Hematopoietic multipotent progenitor cell treated with erythropoietin and hydrocortisone succinate and interleukin-3 and kit ligand, for 17 days (in vitro differentiated cells): Measurements from ENCODE around the gene ABCC4.

Experiments
- DNase-seq: peaks from one replicate; pipeline ENCODE4 v3.0.0-alpha.2; 2015; ENCODE audit warnings: low spot score

ABCC4 gene

GRCh38 chr13:95301183-95301967 lies at the start of gene ABCC4:
Gene ABCC4 (minus strand): TSS chr13:95301451. CDS start chr13:95301314, 137 bp downstream.
- DNase-seq: peak; percentile 81

DNA sequence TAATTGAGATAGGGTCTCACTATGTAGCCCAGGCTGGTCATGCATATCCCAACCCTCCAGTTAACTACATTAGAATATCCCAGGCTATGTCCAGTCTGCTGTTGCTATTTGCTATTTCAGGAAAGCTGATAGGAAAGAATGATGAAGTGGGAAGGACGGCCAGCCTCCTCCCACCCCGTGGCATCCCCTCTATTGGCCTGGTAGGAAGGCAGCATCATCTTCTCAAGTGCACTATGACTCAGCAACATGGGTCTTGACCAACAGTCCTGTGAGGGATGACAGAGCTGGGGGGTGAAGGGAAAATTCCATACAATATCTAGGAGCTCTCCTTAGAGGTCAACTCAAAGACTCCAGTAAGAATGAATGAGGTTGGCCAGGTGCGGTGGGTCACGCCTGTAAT lies 48.0 kb upstream of the ABCC4 start:
- no peak for DNase-seq

GRCh38 chr13:95343944-95344343 lies 42.7 kb upstream of the ABCC4 start:
- no peak for DNase-seq

DNA sequence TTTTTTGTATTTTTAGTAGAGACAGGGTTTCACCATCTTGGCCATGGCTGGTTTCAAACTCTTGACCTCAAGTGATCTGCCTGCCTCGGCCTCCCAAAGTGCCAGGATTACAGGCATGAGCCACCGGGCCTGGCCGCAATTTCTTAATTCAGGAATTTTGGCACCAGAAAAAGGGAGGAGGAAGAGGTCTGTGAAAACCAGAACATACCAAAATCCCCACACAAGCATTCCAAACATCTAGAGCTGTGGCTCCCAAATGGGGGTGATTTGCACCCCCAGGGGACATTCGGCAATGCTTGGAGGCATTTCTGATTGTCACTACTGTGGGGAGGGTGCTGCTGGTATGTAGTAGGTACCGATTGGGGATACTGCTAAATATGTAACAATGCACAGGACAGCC lies 40.2 kb upstream of the ABCC4 start:
- DNase-seq: no peak

GRCh38 chr13:95338905-95339304 lies 37.7 kb upstream of the ABCC4 start:
- DNase-seq: no peak

- DNase-seq: no peak
Observed at GRCh38 chr13:95337597-95337996, 36.3 kb upstream of the ABCC4 start.

DNA sequence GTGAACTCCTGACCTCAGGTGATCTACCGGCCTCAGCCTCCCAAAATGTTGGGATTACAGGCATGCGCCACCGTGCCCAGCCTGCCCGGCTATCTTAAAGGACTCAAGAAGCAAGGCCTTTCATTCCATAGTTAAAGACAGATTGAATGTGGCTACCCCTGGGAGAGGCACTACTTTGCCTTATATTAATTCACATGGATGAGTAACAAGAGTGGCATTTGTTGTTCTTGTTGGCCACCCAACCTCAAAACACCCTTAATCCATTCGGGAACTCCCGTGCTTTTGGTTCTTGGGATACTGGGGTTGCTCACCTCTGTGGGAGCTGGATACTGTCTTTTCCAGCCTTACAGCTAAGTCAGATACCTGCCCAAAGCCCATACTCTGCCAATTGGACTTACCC lies 34.4 kb upstream of the ABCC4 start:
- no peak for DNase-seq

DNA sequence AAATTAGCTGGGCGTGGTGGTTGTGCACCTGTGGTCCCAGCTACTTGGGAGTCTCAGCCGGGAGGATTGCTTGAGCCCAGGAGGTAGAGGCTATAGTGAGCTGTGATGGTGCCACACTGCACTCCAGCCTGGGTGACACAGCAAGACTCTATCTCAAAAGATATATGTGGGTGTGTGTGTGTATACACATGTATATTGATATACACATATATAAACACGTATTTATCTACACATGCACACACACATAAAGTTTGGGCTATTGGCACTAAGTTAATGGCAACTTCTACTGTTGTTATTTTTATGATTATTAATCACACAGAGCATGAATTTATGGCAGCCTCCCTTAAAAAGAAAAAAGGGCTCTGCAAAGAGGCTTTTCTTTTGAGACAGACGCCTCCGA lies 27.1 kb upstream of the ABCC4 start:
- peak; percentile 63 for DNase-seq

DNA sequence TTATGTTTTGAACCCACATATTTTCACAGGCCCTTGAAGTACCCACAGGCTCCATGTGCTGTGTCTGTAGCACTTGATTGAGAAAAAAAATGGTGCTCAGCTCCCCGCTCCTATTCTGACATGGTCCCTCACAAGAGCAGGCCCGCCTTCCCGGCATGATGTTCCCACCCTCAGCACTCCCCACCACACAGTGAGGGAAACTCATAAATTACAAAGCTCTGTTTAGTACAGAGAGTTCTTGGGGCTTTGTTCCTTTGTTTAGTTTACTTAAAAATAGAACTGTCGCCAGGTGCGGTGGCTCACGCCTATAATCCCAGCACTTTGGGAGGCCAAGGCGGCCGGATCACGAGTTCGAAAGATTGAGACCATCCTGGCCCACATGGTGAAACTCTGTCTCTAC lies 25.9 kb upstream of the ABCC4 start:
- peak; percentile 4 for DNase-seq

GRCh38 chr13:95326695-95327094 lies 25.4 kb upstream of the ABCC4 start:
- DNase-seq: no peak

GRCh38 chr13:95325485-95325884 lies 24.2 kb upstream of the ABCC4 start:
- DNase-seq: no peak

- DNase-seq: peak; percentile 3
Observed at GRCh38 chr13:95323930-95324662, 22.8 kb upstream of the ABCC4 start.

GRCh38 chr13:95319551-95320274 lies 18.5 kb upstream of the ABCC4 start:
- DNase-seq: no peak

GRCh38 chr13:95317039-95317989 lies 16.1 kb upstream of the ABCC4 start:
- DNase-seq: peak; percentile 81

GRCh38 chr13:95315752-95316151 lies 14.5 kb upstream of the ABCC4 start:
- DNase-seq: peak; percentile 10

GRCh38 chr13:95307507-95307906 lies 6.3 kb upstream of the ABCC4 start:
- DNase-seq: no peak

DNA sequence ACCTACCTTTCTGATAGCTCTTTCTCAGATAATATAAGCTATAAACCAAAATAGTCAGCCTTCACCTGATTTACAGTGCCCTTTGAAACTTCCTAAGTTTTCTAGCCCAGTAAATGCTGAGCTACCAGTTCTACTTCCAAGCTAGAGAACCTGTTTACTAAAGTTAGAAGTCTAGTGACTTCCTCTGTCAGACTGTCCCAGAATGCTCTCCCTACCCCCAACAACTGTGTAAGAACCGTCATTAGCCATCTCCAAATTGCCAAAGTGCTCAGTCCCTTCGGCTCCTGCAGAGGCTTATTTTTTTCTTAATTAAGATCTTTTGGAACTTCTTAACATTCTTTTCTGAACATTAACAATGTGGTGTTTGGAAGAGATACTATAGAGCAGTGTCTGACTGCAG lies 3.2 kb upstream of the ABCC4 start:
- no peak for DNase-seq

DNA sequence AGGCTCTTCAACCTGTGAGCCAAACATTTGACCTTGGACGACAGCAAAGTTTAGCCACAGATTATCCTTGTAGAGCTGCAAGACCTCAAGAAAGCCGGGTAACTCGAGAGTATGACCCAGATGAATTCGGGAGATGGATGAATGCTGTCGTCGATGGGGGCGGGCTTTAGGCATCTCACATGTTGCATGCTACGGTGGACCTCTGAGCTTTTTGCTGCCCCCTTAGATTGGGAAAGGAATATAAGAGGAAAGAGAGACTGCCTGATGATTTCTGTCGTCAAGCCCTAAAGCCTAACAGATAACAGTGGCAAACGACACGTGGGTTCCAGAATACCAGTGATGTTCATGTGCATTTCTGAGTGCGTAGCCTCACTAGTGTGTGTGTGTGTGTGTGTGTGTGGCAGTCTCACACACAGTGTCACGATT lies 730 bp upstream of the ABCC4 start:
- DNase-seq: peak; percentile 76

- DNase-seq: peak; percentile 85
Observed at GRCh38 chr13:95300625-95301182, 547 bp downstream of the ABCC4 start.

DNA sequence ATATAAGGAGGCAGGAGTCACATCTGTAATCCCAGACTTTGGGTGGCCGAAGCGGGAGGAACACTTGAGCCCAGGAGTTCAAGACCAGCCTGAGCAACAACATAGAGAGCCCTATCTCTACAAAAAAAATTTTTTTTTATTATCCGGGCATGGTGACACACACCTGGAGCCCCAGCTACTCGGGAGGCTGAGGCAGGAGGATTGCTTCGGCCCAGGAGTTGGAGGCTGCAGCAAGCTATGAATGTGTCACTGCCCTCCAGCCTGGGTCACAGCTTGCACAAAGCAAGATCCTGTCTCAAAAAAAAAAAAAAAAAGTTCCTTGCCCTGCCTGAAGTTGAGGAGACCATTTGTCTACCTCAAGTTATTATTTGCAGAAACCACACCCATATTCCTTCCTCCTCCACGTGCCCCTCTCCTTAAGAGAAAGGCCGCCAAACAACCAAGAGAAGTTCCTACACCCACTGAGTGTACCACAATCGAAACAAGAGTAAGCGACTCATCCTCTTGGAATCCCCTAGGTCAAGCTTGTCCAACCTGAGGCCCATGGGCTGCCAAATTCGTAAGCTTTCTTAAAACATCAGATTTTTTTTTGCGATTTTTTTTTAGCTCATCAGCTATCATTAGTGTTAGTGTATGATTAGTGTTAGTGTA lies 2.2 kb downstream of the ABCC4 start:
- DNase-seq: peak; percentile 48
